Neural crest cell (in vitro differentiated cells): ENCODE measurements around the gene SNUPN. TPM values are rescaled to one million over a fixed set of nuclear protein-coding genes. Genes with fewer than 3 reads are reported as not detected.

ENCODE experiments used
- DNase-seq: peaks from one replicate; pipeline ENCODE4 v3.0.0; 2021; ENCODE audit warnings: low read depth, mixed read lengths, low spot score
- H3K27ac Mint-ChIP-seq: one replicate; pipeline ENCODE4 v1.8.0; 2021; ENCODE audit warnings: mild to moderate bottlenecking, mixed read lengths; ENCODE audit not compliant: unreplicated experiment
- H3K27me3 Mint-ChIP-seq: 2 replicates; pipeline ENCODE4 v1.8.0; 2021; ENCODE audit warnings: low read depth, mild to moderate bottlenecking, mixed read lengths
- H3K36me3 Mint-ChIP-seq: 2 replicates; pipeline ENCODE4 v1.8.0; 2021; ENCODE audit warnings: low read depth, mild to moderate bottlenecking, mixed read lengths
- H3K4me1 Mint-ChIP-seq: 2 replicates; pipeline ENCODE4 v1.8.0; 2021; ENCODE audit warnings: mixed read lengths
- H3K4me3 Mint-ChIP-seq: one replicate; pipeline ENCODE4 v1.8.0; 2021; ENCODE audit warnings: mild to moderate bottlenecking, mixed read lengths
- H3K9me3 Mint-ChIP-seq: 2 replicates; pipeline ENCODE4 v1.8.0; 2021; ENCODE audit warnings: mixed read lengths
- CTCF ChIP-seq: fragments of 200-600 bp; sonication (generic); conservative IDR thresholded peaks from 2 replicates; pipeline ENCODE4 v1.5.0; 2021; ENCODE audit warnings: antibody characterized with exemption, mild to moderate bottlenecking
- total RNA-seq: library from RNA; stranded (reverse); gene quantifications from 2 replicates; pipeline ENCODE4 v1.2.1, GENCODE V29; 2021

SNUPN gene
- total RNA-seq, 1 donor from 2014 or later = 21.3 TPM

- H3K27ac Mint-ChIP-seq = no peak overlapping the region
- no peaks in the 10 kb centered on the region for H3K36me3 Mint-ChIP-seq
- TF ChIP-seq CTCF = no peak
- H3K4me1 Mint-ChIP-seq = no peaks in the 10 kb centered on the region
- no peaks in the 10 kb centered on the region for H3K9me3 Mint-ChIP-seq
- DNase-seq = no peak
- H3K4me3 Mint-ChIP-seq = no peak overlapping the region
- H3K27me3 Mint-ChIP-seq = no peaks in the 10 kb centered on the region
Observed at GRCh38 chr15:75598361-75598760, 27.2 kb downstream of the SNUPN start.

- no peaks in the 10 kb centered on the region for H3K9me3 Mint-ChIP-seq
- no peak overlapping the region for H3K27ac Mint-ChIP-seq
- H3K27me3 Mint-ChIP-seq = no peaks in the 10 kb centered on the region
- no peak for DNase-seq
- H3K4me1 Mint-ChIP-seq = no peaks in the 10 kb centered on the region
- no peak overlapping the region for H3K4me3 Mint-ChIP-seq
- H3K36me3 Mint-ChIP-seq = no peaks in the 10 kb centered on the region
- TF ChIP-seq CTCF = peak; percentile 47
Observed at GRCh38 chr15:75597667-75598341, 27.7 kb downstream of the SNUPN start.

- DNase-seq = no peak
- Mint-ChIP-seq H3K9me3 (no peaks in the 10 kb centered on the region), H3K4me1 (peaks cover 4% of the 10 kb centered on the region), H3K27me3 (no peaks in the 10 kb centered on the region), H3K27ac (no peak overlapping the region), H3K4me3 (no peak overlapping the region), H3K36me3 (no peaks in the 10 kb centered on the region)
- TF ChIP-seq CTCF = no peak
Observed at GRCh38 chr15:75596703-75597345, 28.7 kb downstream of the SNUPN start.

- Mint-ChIP-seq H3K9me3 (no peaks in the 10 kb centered on the region), H3K4me1 (peaks cover 7% of the 10 kb centered on the region), H3K36me3 (no peaks in the 10 kb centered on the region), H3K4me3 (no peak overlapping the region), H3K27me3 (no peaks in the 10 kb centered on the region), H3K27ac (no peak overlapping the region)
- TF ChIP-seq CTCF = no peak
- DNase-seq = no peak
Observed at GRCh38 chr15:75594276-75594675, 31.2 kb downstream of the SNUPN start.

- Mint-ChIP-seq H3K9me3 (no peaks in the 10 kb centered on the region), H3K27ac (peak overlapping the region; percentile 3)
Observed at GRCh38 chr15:75591655-75592364, 33.7 kb downstream of the SNUPN start.

More at GRCh38 chr15:75591655-75592364, 33.7 kb downstream of the SNUPN start:
- Mint-ChIP-seq H3K4me3 (no peak overlapping the region), H3K36me3 (peaks cover 4% of the 10 kb centered on the region), H3K4me1 (peaks cover 7% of the 10 kb centered on the region), H3K27me3 (no peaks in the 10 kb centered on the region)
- TF ChIP-seq CTCF = no peak
- DNase-seq = no peak
